GM19397 (cell line): ENCODE data around the gene FNDC3B.

Experiments
- ATAC-seq: cut with Tn5 transposase; IDR thresholded peaks from one replicate; pipeline ENCODE4 v1.9.1; 2021; ENCODE audit warnings: mild to moderate bottlenecking, moderate library complexity; ENCODE audit not compliant: unreplicated experiment

FNDC3B gene

DNA sequence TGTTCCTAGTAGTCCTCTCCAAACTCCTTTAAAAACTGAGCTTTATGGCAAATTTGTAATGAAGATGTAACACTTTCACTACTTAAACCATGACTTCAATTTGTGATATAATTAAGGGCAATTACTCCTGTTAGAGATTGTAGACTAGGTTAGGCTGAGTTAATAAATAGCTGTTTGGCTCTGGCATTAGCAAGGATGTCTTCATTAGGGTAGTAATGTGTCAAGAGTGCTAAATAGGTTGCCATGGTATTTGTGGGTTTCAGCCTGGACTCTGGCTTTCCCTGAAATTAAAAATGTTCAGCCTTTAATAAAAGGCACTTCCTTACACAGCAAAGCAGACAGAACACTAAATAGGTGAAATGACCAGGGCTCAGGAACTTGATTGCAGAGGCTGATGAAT, 337.0 kb downstream of the FNDC3B start:
- ATAC-seq, result no peak

DNA sequence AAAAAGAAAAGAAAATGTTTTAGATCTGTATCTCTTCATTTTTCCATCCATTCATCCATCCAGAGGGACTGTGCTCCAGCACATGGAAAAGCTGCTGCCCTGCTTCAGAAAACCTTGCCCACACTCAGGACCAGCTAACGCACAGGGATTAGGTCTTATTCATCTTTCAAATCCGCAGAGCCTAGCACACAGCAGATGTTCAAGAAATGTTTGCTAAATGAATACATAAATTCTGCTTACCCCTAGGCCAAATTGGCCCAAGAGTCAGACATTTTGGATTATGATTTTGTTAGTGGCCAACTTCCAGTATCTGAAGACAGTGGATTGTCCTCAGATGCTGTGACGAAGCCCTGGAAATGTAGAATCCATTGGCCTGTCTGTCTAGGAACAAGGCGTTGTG, 337.5 kb downstream of the FNDC3B start:
- no peak for ATAC-seq

DNA sequence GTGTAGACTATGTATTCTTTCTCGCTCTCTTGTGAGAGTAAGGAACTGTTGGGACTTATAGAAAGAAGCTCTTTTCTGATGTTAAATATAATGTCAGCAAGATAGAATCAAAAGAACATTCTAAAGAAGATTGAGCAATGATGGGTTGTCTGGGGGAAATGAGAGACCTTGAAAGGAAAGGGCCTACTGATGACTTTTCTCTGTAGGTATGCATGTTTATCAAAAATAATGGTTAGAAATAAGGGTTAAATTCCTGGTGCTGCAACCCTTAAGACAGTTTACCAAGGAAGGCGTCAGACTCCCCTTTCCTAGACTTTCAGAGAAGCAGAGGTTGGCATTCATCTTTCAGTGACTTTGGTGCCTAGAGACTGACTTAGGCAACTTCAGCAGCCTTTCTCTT, 339.1 kb downstream of the FNDC3B start:
- no peak for ATAC-seq

DNA sequence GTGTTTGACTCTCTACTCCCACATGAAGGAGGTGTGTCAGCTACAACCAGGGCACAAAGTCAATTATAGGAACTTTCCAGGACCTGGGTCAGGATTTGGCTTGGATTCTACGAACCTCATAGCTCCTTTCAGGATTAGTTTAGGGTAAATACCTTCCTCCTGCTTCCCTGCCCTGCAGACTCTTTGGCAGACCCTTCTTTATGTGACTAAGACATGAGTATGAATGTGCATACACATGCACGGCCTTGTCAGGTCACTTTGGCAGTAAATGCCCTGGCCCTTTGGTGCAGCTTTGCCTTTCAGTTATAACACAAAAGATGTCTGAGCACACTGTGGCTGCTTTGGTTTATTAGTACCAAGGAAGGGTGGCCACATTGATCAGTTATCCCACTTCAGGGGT, 340.0 kb downstream of the FNDC3B start:
- ATAC-seq, result no peak

DNA sequence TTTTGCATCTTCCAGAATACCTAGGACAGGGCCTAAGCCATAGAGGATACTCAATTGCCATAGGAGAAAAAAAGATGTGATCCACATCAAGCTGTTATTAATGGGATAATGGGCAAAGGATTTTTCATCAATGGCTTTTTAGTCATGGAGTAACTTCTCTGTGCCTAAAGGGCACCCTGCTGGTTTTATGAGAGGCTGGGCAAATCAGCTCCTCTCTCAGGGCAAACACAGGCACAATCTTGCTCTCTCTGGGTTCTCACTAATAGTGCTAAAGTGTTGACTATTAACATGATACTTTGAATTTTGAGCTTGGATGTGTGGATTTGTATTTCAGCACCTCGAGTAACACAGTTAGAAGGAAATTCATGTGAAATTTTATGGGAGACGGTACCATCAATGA, 341.3 kb downstream of the FNDC3B start:
- ATAC-seq, result no peak

DNA sequence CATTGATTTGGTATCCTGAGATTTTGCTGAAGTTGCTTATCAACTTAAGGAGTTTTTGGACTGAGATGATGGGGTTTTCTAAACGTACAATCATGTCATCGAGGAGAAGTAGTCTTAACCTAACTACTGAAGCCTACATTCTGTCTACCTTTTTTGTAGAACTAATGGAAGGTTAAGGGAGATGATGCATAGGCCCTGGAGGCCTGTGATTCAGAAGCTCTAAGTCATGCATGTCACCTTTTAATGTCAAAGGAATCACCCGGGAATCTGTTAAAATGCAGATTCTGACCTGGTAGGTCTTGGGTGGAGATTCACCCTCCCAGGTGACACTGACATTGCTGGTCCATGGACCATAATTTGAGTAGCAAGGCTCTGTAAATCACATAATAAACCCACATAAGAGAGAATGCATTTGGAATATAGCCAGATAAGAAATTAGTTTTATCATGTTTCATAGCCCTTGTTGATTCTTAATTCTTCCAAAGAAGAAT, 344.0 kb downstream of the FNDC3B start:
- ATAC-seq, result no peak

DNA sequence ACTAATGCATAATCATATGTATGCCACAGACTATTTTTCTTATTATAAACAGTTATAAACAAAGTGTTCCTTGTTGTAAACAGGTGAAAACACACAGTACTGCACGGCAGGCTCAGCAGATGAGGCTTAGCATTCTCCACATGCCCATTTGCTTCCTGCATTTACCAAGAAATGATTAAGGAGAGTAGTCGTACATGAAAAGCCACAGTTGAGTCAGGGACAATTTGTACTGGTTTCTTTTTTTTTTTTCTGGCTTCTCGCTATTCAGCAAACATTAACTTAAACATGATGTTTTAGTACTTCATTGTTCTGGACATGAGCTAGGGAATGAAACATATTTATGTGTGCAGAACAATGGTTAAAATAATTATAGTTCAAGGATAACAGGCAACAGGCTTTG, 345.5 kb downstream of the FNDC3B start:
- ATAC-seq, result no peak

DNA sequence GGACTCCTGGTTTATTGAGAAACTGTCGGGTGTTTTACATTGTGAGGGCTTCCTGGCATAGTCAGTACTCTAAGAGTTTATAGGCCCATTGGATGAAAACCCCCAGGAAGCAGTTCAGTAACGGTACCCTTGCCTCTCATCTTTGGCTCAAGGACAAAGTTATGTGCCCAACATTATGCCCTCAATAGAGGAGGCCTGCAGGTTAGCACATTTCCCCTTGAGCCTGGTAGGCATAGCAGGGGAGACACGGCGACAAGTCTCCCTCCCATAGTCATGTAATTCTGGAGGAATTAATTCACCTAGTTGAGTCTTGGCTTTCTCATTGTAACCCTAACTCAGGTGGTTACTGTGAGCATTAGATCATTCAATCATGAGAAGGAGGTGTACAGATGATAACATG, 348.4 kb downstream of the FNDC3B start:
- no peak for ATAC-seq

DNA sequence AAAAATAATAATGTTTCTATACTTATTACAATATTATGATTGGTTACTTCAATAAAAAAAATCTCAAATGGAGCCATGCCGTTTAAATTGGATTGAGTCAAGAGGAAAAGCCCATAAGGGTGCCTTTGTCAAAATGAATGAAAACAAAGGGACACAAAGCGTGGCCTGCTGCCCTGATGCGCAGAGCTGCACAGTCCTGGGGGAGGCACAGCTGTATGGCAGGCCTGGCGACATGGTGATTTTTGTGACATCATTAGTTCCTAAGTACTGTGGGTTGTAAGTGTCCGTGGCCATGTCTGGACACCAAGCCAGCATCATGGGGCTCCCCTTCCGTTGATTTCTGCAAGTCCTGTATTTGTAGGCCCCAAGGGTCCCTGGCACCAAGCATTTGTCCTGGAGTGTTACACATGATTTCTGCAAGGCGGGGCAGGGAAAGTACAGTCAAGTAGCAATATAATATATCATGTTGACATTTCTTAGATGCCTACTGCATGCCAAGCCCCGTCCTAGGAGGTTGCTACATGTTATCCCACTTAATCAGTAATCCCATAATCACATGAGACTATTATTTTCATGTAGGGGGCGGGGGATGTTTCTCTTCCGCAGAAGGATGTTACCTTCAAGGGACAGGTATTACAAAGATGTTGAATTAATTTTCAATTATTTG, 349.2 kb downstream of the FNDC3B start:
- no peak for ATAC-seq

DNA sequence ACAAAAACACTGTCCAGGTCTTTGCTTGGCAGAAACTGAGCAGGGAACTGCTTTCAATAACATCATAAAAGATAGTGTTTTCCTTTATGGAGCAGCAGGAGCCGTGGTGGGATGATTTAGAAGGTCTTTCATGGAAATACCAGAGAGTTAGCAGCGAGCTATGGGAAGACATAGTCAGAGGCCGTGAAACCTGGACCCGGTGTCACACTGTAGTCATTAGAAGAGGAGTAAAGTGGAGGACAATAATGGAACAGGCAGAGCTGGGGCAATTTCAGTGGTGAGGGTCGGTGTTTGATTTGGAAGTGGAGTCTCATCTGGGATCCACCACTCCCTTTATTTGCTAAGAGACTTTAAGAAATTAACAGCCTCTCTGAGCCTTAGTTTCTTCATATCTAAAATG, 351.4 kb downstream of the FNDC3B start:
- no peak for ATAC-seq

DNA sequence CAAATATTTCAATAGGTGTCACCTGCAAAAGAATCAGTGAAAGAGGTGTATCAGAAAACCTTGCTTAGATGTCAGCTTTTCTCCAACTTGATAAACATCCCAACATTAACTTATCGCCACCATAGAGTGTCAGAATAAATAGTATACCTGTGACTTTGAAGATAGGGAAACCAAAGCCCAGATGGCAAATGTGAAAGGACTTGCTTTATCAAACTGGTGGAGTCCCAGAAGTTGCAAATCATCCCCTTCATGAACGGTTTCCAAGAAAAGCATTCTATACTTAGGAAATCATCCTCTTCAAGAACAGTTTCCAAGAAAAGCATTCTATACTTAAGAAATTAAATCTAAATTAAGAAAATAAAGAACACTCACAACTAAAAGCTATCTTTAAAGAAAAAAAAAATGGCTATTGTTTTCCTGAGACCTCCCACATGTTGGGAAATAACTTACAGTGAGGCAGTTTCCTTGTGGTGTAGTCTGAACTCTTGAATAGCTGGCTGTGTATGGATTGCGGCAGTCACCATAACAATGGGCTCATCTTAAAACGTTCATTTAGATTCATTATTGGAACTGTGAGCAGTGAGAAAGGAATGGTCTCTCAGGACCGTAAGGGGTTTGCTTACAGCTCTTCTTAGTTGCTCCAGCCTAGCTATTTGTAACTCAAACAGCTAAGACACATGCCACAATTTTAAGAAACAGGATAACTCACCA, 352.4 kb downstream of the FNDC3B start:
- no peak for ATAC-seq

DNA sequence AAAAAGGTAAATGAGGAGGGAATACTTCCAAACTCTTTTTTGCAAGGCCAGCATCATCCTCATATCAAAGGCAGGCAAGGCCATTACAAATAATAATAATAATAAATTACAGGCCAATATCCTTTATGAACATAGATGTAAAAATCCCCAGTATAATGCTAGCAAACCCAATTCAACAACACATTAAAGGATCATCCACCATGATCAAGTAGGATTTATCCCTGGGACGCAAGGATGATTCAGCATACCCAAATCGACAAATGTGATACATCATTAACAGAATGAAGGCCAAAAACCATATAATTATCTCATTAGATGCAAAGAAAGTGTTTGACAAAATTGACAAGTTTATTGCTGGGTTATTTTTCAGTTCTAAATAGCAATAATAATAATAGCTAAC, 355.3 kb downstream of the FNDC3B start:
- ATAC-seq, result no peak

DNA sequence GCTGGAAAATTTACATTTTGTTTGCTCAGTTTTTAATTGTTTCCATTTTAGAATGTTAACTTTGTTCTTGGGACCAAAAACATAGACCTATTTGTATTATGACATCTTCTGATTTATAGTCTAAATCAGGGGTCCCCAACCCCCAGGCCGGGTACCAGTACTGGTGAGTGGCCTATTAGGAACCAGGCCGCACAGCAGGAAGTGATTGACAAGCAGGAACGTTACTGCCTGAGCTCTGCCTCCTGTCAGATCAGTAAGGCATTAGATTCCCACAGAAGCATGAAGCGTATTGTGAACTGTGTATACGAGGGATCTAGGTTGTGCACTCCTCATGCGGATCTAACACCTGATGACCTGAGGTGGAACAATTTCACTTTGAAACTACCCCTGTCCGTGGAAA, 357.0 kb downstream of the FNDC3B start:
- no peak for ATAC-seq

DNA sequence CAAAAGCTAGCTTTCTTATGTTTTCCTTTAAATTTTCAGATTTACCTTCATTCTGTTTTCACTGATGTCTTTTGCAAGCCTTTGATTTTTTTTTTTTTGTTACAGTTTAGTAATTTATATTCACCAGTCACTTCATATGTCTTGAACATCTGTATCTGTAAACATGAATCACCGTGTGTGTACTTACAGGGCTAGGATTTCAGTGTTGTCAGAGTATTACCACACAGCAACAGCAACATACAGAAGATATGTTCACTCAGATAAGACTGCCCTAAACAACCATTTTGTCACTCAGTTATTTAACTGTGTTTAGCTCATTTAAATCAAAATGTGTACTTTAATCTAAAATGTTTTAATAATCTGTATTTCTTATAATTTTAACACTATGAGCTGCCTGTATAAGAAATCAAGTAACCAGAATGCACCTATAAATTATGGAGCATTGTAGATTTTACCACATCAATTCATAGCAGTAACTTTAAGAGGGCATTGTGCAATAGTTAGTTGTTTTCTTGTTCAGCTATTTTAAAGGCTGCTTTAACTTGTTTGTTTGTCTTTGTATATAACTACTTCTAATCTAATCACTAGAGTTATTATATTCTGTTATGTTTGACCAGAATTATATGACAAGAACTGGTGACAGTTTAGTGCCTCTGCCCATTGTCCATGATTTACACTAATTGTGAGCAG, 358.5 kb downstream of the FNDC3B start:
- ATAC-seq, result no peak

DNA sequence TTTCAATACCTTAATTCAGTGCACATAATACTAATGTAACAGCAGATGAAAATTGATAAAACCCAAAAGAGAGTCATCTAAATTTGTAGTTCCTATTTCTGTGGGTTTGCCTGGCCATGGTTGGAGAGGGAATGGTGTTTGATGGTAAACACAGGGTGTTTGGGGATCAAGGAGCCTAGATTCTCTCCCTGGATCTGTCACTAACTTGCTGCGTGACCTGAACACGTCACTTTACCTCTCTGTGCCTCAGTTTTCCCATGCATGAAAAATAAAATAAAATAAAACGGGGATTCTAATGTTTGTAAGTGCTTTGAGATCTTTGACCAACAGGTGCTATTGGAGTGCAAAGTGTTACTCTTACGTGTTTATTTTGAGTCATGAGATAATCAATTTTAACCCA, 359.1 kb downstream of the FNDC3B start:
- no peak for ATAC-seq

DNA sequence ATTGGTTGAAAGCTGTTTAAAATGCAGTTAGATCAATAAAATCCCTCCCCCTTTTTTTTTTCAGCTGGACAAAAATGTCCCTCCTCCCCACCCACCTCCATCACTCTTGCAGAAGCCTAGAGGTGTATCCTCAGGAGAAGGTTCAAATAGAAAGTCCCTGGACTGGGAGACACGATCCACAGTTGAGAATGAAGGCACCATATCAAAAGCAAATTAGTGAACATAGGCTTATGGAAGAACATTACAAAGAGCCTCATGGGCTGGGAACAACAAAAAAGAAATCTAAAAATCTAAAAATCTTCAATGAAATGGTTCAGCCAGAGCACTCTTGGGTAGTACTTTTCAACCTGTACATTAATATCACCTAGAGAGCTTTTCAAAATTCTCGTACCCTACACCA, 362.7 kb downstream of the FNDC3B start:
- no peak for ATAC-seq

DNA sequence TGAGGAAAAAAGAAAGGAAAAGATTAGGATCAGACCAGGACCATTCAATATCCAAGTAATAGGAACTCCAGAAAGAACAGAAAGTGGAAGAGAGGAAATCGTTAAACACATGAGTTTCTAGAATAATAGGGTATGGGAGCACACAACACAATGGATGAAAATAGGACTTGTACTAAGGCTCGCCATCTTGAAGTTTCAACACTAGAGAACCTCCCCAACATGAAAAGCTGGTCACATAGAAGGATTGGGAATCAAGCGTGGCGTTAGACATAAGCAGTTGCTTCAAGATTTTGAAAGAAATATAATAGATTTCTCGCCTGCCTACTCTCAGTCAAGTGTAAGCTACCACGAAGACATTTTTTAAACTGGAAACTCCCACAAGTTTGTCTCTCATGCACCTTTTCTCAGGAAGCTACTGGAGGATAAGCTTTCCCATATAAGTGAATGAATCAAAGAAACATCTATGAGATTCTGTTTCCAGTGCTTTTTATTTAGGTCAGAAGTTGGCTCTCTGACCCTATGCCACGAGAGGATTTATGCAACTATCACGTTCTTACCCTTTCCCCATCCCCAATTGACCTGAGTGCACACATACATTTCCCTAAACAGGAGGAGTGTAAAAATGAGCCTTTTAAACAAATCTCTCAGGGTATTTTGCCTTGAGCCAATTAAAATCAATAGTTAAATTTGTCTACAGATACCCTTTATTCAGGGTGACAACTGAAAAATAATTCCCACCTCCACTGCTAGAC, 363.7 kb downstream of the FNDC3B start:
- no peak for ATAC-seq

DNA sequence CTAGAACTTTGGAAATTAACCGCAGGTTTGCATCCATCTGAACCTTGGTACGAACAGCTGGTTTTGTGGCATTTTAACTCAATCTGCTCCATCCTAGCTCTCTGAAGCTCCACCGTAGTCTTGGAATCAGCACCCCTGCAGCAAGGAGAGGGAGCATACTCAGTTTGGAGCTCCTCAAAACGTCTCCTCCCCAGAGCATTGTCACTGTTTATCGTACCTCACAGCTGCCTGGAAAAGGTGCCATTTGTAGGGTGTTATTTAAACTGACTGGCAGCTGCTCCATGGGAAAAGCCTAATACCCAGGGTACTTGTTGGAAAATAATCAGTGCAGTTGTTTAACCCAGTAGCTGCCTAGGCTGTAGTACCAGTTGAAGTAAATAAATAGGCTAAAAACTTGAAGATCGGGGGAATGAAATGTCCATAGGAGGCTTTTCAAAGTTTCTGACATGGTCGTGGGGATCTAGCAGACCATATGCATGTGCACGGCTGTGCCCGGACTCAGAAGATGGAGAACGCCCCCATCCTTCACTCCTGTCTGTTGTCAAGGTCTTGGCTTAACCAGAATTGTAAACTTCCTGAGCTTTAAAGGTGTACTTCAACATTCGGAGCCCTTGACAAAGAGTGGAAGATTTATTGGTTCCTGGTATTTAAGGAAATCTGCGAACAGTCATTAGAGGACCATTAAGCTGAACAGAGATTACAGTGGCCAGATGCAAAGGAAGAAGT, 365.0 kb downstream of the FNDC3B start:
- ATAC-seq, result no peak

DNA sequence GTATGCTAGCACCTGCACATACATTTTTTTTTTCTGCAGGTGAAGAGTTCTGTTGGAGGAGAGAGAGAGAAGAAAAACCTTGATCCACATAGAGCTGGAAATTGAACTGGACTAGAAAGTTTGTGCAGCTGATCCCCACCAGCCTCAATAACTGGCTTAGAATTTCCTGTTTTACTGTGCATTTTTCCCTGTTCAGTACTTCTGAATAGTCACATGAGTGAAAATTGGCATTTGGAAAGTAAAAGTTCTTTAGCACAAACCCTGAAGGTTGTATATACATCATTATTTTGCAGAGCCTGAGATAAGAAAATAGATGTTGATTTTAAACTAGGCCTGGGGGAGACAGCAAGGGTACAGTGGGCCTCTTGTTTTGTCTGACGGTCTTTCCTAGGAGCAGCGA, 366.5 kb downstream of the FNDC3B start:
- no peak for ATAC-seq

DNA sequence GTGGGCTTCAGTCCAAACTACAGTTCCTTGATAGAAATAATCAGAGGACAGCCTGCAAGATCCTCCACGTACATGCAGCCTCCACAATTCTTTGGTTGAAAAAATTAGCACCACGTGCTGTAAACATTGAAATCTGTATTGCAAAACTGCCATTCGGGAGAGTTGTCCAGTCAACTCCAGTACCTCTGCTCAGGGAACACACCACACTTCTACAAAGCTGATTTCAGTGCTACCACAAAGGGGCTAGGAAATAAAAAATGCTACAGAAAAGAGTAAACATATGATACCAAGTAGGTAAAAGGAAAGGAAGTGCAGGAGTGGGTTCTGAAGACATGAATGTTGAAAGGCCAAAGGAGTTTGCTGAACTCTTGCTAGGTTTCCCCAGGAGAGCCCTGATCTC, 368.5 kb downstream of the FNDC3B start:
- ATAC-seq, result no peak
